Right lobe of liver (tissue), 6 donors: ENCODE measurements around the gene CNPY3. TPM values are rescaled to one million over a fixed set of nuclear protein-coding genes. Genes with fewer than 3 reads are reported as not detected.

Experiments
- ATAC-seq, 4 donors: fragments of 200-7000 bp; cut with Tn5 transposase; one replicate each; pipeline ENCODE4 v1.9.1; 2020; ENCODE audit warnings: mild to moderate bottlenecking in 4 of 4, moderate library complexity in 4 of 4
- DNase-seq, 3 donors: peaks; one replicate each; pipeline ENCODE4 v3.0.0-alpha.2; 2020
- H3K27ac ChIP-seq, 3 donors: fragments of 200-600 bp; one replicate each; pipeline ENCODE4 v1.8.0; 2022
- H3K27me3 ChIP-seq, 2 donors: fragments of 200-600 bp; one replicate each; pipeline ENCODE4 v1.8.0; 2022
- H3K36me3 ChIP-seq, 4 donors: fragments of 200-600 bp; sonication (generic) in 1 of 4; one replicate each; pipeline versions ENCODE4 v1.5.1 to v1.8.0; 2017 to 2022; ENCODE audit warnings: control low read depth in 1 of 4
- H3K4me1 ChIP-seq, 4 donors: fragments of 200-600 bp; sonication (generic) in 1 of 4; one replicate each; pipeline versions ENCODE4 v1.5.1 to v1.8.0; 2017 to 2022; ENCODE audit warnings: control low read depth in 1 of 4
- H3K4me3 ChIP-seq, 3 donors: fragments of 200-600 bp; one replicate each; pipeline ENCODE4 v1.8.0; 2022
- H3K9me3 ChIP-seq, 4 donors: fragments of 200-600 bp; sonication (generic) in 1 of 4; one replicate each; pipeline versions ENCODE4 v1.5.1 to v1.8.0; 2017 to 2022; ENCODE audit warnings: control low read depth in 1 of 4
- POLR2A ChIP-seq: fragments of 450-650 bp; IDR thresholded peaks from one replicate; pipeline ENCODE4 v1.6.1; 2017; ENCODE audit warnings: antibody characterized with exemption, mild to moderate bottlenecking
- WGBS: methylation state at CpG from one replicate; pipeline ENCODE4 v1.1.6; 2018; ENCODE audit warnings: low coverage, low lambda C conversion rate; ENCODE audit not compliant: insufficient coverage; ENCODE audit errors: missing lambda C conversion rate; 5-methylcytosine and 5-hydroxymethylcytosine counted together
- intact Hi-C, 2 donors: fragments of 100-400 bp; cut with DNase I; formaldehyde crosslinking; loops; one replicate each; pipeline versions ENCODE4 v1.11.2 to v1.14.1; 2022
- total RNA-seq, 6 experiments: library from RNA; depleted of rRNA in 2 of 6; stranded (reverse); fragments of >200 nt in 2 of 6; fragmentation: NEBNext Ultra II Directional in 3 of 6; extraction: Animal tissue kit (Norgen Biotek cat#: 25700) in 3 of 6; gene quantifications; one replicate each; pipeline versions ENCODE4 v1.1.0 to v1.2.4, GENCODE V29; 2016 to 2023
- TF ChIP-seq, protein P1 (sequence below), 4 donors: fragments of 200-600 bp in 3 of 4; fragments of 450-650 bp in 1 of 4; IDR thresholded peaks; one replicate each; pipeline versions ENCODE4 v1.5.1 to v1.8.0; 2016 to 2022; ENCODE audit warnings: antibody characterized with exemption in 4 of 4, mild to moderate bottlenecking in 2 of 4
- donor health status: DM: no; HTN: yes; CAD: no.
- donor health status: DM: no; HTN: no; CAD: no.
- donor health status: DM: no; HTN: no; CAD: no.
- donor health status: DM: no; HTN: yes; CAD: no.
- donor health status: DM: no; HTN: yes; CAD: no.

CNPY3 gene
- total RNA-seq, 6 experiments from 2014 or later, result 11.1 to 75.4 (median 28.8) TPM

DNA sequence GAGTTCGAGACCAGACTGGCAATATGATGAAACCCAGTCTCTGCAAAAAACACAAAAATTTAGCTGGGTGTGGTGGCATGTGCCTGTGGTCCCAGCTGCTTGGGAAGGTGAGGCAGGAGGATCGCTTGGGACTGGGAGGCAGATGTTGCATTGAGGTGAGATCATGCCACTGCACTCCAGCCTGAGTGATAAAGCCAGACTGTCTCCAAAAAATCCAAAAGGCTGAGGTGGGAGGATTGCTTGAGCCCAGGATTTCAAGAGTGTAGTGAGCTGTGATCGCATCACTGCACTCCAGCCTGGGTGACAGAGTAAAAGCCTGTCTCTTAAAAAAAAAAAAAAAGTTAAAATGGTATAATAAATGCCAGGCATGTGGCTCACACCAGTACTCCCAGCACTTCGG is 14.7 kb upstream of the CNPY3 start:
- Histone ChIP-seq H3K27ac (no peak overlapping the region), H3K4me3 (no peak overlapping the region), H3K36me3 (no peaks in the 10 kb centered on the region), H3K9me3 (no peaks in the 10 kb centered on the region), H3K27me3 (no peaks in the 10 kb centered on the region), H3K4me1 (no peaks in the 10 kb centered on the region)
- intact Hi-C loops, result no loop called here
- no peak for TF ChIP-seq POLR2A
- TF ChIP-seq, protein P1, sequence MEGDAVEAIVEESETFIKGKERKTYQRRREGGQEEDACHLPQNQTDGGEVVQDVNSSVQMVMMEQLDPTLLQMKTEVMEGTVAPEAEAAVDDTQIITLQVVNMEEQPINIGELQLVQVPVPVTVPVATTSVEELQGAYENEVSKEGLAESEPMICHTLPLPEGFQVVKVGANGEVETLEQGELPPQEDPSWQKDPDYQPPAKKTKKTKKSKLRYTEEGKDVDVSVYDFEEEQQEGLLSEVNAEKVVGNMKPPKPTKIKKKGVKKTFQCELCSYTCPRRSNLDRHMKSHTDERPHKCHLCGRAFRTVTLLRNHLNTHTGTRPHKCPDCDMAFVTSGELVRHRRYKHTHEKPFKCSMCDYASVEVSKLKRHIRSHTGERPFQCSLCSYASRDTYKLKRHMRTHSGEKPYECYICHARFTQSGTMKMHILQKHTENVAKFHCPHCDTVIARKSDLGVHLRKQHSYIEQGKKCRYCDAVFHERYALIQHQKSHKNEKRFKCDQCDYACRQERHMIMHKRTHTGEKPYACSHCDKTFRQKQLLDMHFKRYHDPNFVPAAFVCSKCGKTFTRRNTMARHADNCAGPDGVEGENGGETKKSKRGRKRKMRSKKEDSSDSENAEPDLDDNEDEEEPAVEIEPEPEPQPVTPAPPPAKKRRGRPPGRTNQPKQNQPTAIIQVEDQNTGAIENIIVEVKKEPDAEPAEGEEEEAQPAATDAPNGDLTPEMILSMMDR (IDR thresholded peaks at IDR 0.05), result no peak
- 71% methylated on average over 4 of the region's 4 CpGs for WGBS
- no peak for DNase-seq
- no peak for ATAC-seq

GRCh38 chr6:42915732-42916131 is 13.5 kb upstream of the CNPY3 start, which contains the start of gene PTCRA:
Gene PTCRA (plus strand): TSS chr6:42916053. CDS start chr6:42916070, 17 bp downstream.
- no peak within 1 kb of the TSS for H3K4me3 ChIP-seq
- ATAC-seq (peak in 1 of 4 donors; percentile 20), DNase-seq (no peak)
- H3K27me3 ChIP-seq, result no peaks in the 10 kb centered on the region
- no peak within 1 kb of the TSS for H3K27ac ChIP-seq
- intact Hi-C loops, result no loop called here
- no peaks in the 10 kb centered on the region for H3K36me3 ChIP-seq
- WGBS, result no CpG with 5 or more reads among the region's 10 CpGs
- no peaks in the 10 kb centered on the region for H3K9me3 ChIP-seq
- no peaks in the 10 kb centered on the region for H3K4me1 ChIP-seq
- TF ChIP-seq, protein P1 (IDR thresholded peaks at IDR 0.05), result no peak
- TF ChIP-seq POLR2A, result no peak

GRCh38 chr6:42916288-42916687 is 13.0 kb upstream of the CNPY3 start:
- Histone ChIP-seq H3K27ac (no peak overlapping the region), H3K4me1 (no peaks in the 10 kb centered on the region), H3K9me3 (no peaks in the 10 kb centered on the region), H3K4me3 (no peak overlapping the region), H3K36me3 (no peaks in the 10 kb centered on the region), H3K27me3 (no peaks in the 10 kb centered on the region)
- TF ChIP-seq, protein P1 (IDR thresholded peaks at IDR 0.05), result no peak
- no peak for TF ChIP-seq POLR2A
- ATAC-seq, result no peak
- no peak for DNase-seq
- intact Hi-C loops, result no loop called here
- no CpG with 5 or more reads among the region's 1 CpG for WGBS

DNA sequence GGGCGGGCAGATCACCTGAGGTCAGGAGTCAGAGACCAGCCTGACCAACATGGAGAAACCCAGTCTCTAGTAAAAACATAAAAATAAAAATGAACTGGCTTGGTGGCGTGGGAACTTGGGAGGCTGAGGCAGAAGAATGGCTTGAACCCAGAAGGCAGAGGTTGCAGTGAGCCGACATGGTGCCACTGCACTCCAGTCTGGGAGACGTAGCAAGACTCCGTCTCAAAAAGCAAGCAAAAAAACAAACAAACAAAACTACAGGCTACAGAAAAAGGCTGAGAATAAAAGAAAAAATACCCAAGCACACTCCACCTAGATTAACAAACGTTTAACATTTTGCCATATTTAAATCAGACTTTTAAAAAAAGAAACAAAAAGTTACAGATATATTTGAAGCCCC is 7.5 kb upstream of the CNPY3 start:
- ATAC-seq, result no peak
- no peaks in the 10 kb centered on the region for H3K9me3 ChIP-seq
- DNase-seq, result no peak
- H3K36me3 ChIP-seq, result no peaks in the 10 kb centered on the region
- H3K27ac ChIP-seq, result no peak overlapping the region
- WGBS, result 57% methylated on average over 6 of the region's 6 CpGs
- H3K27me3 ChIP-seq, result no peaks in the 10 kb centered on the region
- no peaks in the 10 kb centered on the region for H3K4me1 ChIP-seq
- no peak overlapping the region for H3K4me3 ChIP-seq
- TF ChIP-seq POLR2A, result no peak
- TF ChIP-seq, protein P1 (IDR thresholded peaks at IDR 0.05), result no peak
- intact Hi-C loops, result loop anchor here in 1 of 2 donors (10.0 kb wide), 1 partner anchor 63 kb away; the partner anchor contains the start of gene PPP2R5D

DNA sequence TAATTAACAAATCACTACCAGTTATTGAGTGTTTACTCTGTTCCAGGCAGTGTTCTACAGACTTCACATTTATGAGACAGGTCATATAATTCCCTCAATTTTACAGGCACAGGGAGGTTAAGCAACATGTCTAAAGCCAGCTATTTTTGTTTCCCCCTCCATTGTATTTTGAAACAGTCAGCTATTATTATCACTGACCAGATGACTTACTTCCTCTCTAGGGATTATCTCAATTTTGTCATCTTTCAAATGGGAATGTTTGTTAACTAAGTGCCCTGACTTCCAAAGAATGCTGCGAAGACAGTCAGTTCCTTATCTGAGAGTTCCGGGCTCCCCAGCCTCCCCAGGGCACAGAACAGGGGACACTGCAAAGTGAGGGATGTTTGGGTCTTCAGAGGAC is 5.6 kb upstream of the CNPY3 start:
- no peak for DNase-seq
- Histone ChIP-seq H3K4me3 (no peak overlapping the region), H3K27me3 (no peaks in the 10 kb centered on the region), H3K4me1 (no peaks in the 10 kb centered on the region), H3K36me3 (no peaks in the 10 kb centered on the region), H3K9me3 (no peaks in the 10 kb centered on the region), H3K27ac (no peak overlapping the region)
- intact Hi-C loops, result loop anchor here in 1 of 2 donors (10.0 kb wide), 1 partner anchor 61 kb away; the partner anchor contains the start of gene PPP2R5D
- no peak for TF ChIP-seq POLR2A
- TF ChIP-seq, protein P1 (IDR thresholded peaks at IDR 0.05), result no peak
- peak; percentile 24 to 54 (median 39) for ATAC-seq
- WGBS, result 57% methylated on average over 1 of the region's 2 CpGs
